GM18517 (cell line): ENCODE results near the gene EFNA5.

Experiments
- ATAC-seq: cut with Tn5 transposase; IDR thresholded peaks from one replicate; pipeline ENCODE4 v1.9.1; 2021; ENCODE audit warnings: mild to moderate bottlenecking, moderate library complexity; ENCODE audit not compliant: unreplicated experiment

EFNA5 gene

GRCh38 chr5:107548477-107548876 is 122.3 kb downstream of the EFNA5 start:
- no peak for ATAC-seq

- ATAC-seq, result no peak
Observed at GRCh38 chr5:107546719-107547118, 124.0 kb downstream of the EFNA5 start.

GRCh38 chr5:107545486-107545885 is 125.3 kb downstream of the EFNA5 start:
- no peak for ATAC-seq

GRCh38 chr5:107544967-107545366 is 125.8 kb downstream of the EFNA5 start:
- ATAC-seq, result no peak

GRCh38 chr5:107544476-107544875 is 126.3 kb downstream of the EFNA5 start:
- no peak for ATAC-seq

- no peak for ATAC-seq
Observed at GRCh38 chr5:107543868-107544267, 126.9 kb downstream of the EFNA5 start.

- ATAC-seq, result no peak
Observed at GRCh38 chr5:107542831-107543231, 127.9 kb downstream of the EFNA5 start.

- ATAC-seq, result no peak
Observed at GRCh38 chr5:107542428-107542827, 128.3 kb downstream of the EFNA5 start.

GRCh38 chr5:107541400-107541799 is 129.3 kb downstream of the EFNA5 start:
- ATAC-seq, result no peak

- no peak for ATAC-seq
Observed at GRCh38 chr5:107539726-107540330, 130.9 kb downstream of the EFNA5 start.

- ATAC-seq, result no peak
Observed at GRCh38 chr5:107538805-107539445, 131.8 kb downstream of the EFNA5 start.

GRCh38 chr5:107538331-107538730 is 132.4 kb downstream of the EFNA5 start:
- no peak for ATAC-seq

GRCh38 chr5:107535849-107536248 is 134.9 kb downstream of the EFNA5 start:
- no peak for ATAC-seq

- no peak for ATAC-seq
Observed at GRCh38 chr5:107533910-107534876, 136.5 kb downstream of the EFNA5 start.

GRCh38 chr5:107532916-107533315 is 137.8 kb downstream of the EFNA5 start:
- ATAC-seq, result no peak

GRCh38 chr5:107532169-107532878 is 138.4 kb downstream of the EFNA5 start:
- no peak for ATAC-seq

- ATAC-seq, result no peak
Observed at GRCh38 chr5:107531308-107531707, 139.4 kb downstream of the EFNA5 start.

- no peak for ATAC-seq
Observed at GRCh38 chr5:107529618-107530017, 141.1 kb downstream of the EFNA5 start.

GRCh38 chr5:107526270-107526937 is 144.3 kb downstream of the EFNA5 start:
- no peak for ATAC-seq

- ATAC-seq, result no peak
Observed at GRCh38 chr5:107524111-107524510, 146.6 kb downstream of the EFNA5 start.
